ENCODE data around the gene P4HA2. TPM values are rescaled to one million over a fixed set of nuclear protein-coding genes. Genes with fewer than 3 reads are reported as not detected.

The P4HA2 gene
- total RNA-seq, 2 experiments from 2014 or later, result 0.32 to 7.2 TPM

- BruUV-seq (replicated peaks), result no TSS peak
- peaks cover 6% of the 10 kb centered on the region; the same call in 1 of the 2 replicates for H3K9me3 ChIP-seq (ENCODE audit: low read length)
- TF ChIP-seq EZH2phosphoT487 (IDR thresholded peaks at IDR 0.05; ENCODE audit: borderline replicate concordance, low read depth, low read length) (no peak), CTCF (conservative IDR thresholded peaks at IDR 0.05; ENCODE audit: low read length) (no peak)
- no peak overlapping the region for H3K27ac ChIP-seq (ENCODE audit: low read depth, low read length, poor library complexity, severe bottlenecking)
- no peaks in the 10 kb centered on the region for H3K36me3 ChIP-seq (ENCODE audit: insufficient read depth, low read length)
- H3K4me3 ChIP-seq (ENCODE audit: low read depth, low read length, poor library complexity, severe bottlenecking), result no peak overlapping the region
- no peak overlapping the region; the same call in 1 of the 2 replicates for H2AFZ ChIP-seq (ENCODE audit: low read length)
- no peaks in the 10 kb centered on the region for H3K9me2 ChIP-seq (ENCODE audit: insufficient read depth, low read length)
- intact Hi-C loops (cut with micrococcal nuclease; ENCODE audit: unreplicated experiment), result loop anchor here (10.0 kb wide), 1 partner anchor 92 kb away; no protein-coding TSS in a partner anchor
- DNase-seq (ENCODE audit: low spot score), result no peak
- H4K20me1 ChIP-seq (ENCODE audit: insufficient read depth, low read length), result no peaks in the 10 kb centered on the region
- H3K4me1 ChIP-seq (ENCODE audit: insufficient read depth, low read length, poor library complexity, severe bottlenecking), result peaks cover 30% of the 10 kb centered on the region
- ChIA-PET CTCF (ENCODE audit: unreplicated experiment) (no interaction called here), POLR2A (interaction anchor here (0.6 to 0.8 kb wide), 2 partner anchors 28 to 55 kb away, joined by 3 read pairs; no protein-coding TSS in a partner anchor)
- H3K4me2 ChIP-seq (ENCODE audit: low read length), result no peak overlapping the region
- H3K79me2 ChIP-seq (ENCODE audit: insufficient read depth, low read depth, low read length), result no peaks in the 10 kb centered on the region
These were observed 45.2 kb downstream of the P4HA2 start for GRCh38 chr5:132182359-132183040.

- no peak overlapping the region for H2AFZ ChIP-seq (ENCODE audit: low read length)
- ChIA-PET POLR2A (interaction anchor here (0.8 kb wide), 1 partner anchor 16 kb away, joined by 3 read pairs; no protein-coding TSS in a partner anchor), CTCF (ENCODE audit: unreplicated experiment) (interaction anchor here (0.6 to 1.6 kb wide), 2 partner anchors 57 to 1441 kb away, joined by 3 to 5 read pairs; no protein-coding TSS in a partner anchor)
- intact Hi-C loops (cut with micrococcal nuclease; ENCODE audit: unreplicated experiment), result loop anchor here (10.0 kb wide), 1 partner anchor 94 kb away; no protein-coding TSS in a partner anchor
- no TSS peak for BruUV-seq (replicated peaks)
- H3K9me3 ChIP-seq (ENCODE audit: low read length), result peaks cover 6% of the 10 kb centered on the region; the same call in 1 of the 2 replicates
- no peaks in the 10 kb centered on the region for H3K79me2 ChIP-seq (ENCODE audit: insufficient read depth, low read depth, low read length)
- H3K4me1 ChIP-seq (ENCODE audit: insufficient read depth, low read length, poor library complexity, severe bottlenecking), result peaks cover 43% of the 10 kb centered on the region
- H3K4me3 ChIP-seq (ENCODE audit: low read depth, low read length, poor library complexity, severe bottlenecking), result no peak overlapping the region
- no peak overlapping the region for H3K27ac ChIP-seq (ENCODE audit: low read depth, low read length, poor library complexity, severe bottlenecking)
- H4K20me1 ChIP-seq (ENCODE audit: insufficient read depth, low read length), result no peaks in the 10 kb centered on the region
- DNase-seq (ENCODE audit: low spot score), result no peak
- no peaks in the 10 kb centered on the region for H3K36me3 ChIP-seq (ENCODE audit: insufficient read depth, low read length)
- no peaks in the 10 kb centered on the region for H3K9me2 ChIP-seq (ENCODE audit: insufficient read depth, low read length)
- TF ChIP-seq CTCF (conservative IDR thresholded peaks at IDR 0.05; ENCODE audit: low read length) (no peak), EZH2phosphoT487 (IDR thresholded peaks at IDR 0.05; ENCODE audit: borderline replicate concordance, low read depth, low read length) (no peak)
- no peak overlapping the region for H3K4me2 ChIP-seq (ENCODE audit: low read length)
These were observed 46.5 kb downstream of the P4HA2 start for GRCh38 chr5:132181011-132181629.
